K562 treated with DMSO at 1 percent for 12 hours (cell line): ENCODE results near the gene FAM76A. TPM values are rescaled to one million over a fixed set of nuclear protein-coding genes. Genes with fewer than 3 reads are reported as not detected.

Experiments used
- total RNA-seq: library from RNA; unstranded; fragments of 300-600 nt; gene quantifications from 2 replicates; pipeline ENCODE4 v1.2.3, GENCODE V29; 2022; ENCODE audit not compliant: insufficient read depth

FAM76A gene
- 4.2 and 6.7 TPM in 2 replicates for total RNA-seq

DNA sequence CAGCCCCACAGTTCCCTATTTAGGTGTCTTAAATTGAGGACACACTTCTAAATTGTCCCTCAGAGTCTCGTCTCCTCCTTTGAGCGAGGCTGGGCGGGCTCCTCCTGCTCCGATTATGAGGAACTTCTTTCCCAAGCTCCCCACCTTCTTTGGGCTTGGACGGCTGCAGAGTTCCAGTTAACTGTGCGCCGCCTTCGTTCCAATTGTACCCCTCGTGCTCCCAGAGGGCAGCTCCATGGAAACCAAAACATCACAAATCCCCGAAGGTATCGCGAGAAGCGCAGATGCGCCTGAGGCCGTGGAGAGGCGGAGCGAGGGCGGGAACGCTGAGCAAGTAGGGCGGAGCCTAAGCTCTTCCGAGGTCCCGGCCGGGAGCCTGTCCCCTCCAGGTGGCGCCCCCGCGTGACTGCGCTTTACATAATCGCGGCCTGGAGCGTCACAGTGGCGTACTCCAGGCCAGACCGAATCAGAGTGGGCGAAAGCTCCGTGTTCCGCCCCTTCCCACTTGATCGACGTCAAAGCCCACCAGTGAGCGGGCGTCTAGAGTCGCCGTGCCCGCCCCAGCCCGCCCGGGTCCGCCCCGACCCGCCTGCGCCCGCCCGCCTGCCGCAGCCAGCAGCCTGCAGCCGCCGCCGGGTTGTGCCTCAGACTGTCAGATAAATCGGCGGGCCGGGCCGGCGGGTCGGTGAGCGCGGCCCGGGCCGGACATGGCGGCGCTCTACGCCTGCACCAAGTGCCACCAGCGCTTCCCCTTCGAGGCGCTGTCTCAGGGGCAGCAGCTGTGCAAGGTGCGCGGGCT, at the start of gene FAM76A:
Gene FAM76A, plus strand, starts transcription at position 588 of the 799 bp plus-strand sequence. Its CDS starts 120 bp downstream, at position 708.

DNA sequence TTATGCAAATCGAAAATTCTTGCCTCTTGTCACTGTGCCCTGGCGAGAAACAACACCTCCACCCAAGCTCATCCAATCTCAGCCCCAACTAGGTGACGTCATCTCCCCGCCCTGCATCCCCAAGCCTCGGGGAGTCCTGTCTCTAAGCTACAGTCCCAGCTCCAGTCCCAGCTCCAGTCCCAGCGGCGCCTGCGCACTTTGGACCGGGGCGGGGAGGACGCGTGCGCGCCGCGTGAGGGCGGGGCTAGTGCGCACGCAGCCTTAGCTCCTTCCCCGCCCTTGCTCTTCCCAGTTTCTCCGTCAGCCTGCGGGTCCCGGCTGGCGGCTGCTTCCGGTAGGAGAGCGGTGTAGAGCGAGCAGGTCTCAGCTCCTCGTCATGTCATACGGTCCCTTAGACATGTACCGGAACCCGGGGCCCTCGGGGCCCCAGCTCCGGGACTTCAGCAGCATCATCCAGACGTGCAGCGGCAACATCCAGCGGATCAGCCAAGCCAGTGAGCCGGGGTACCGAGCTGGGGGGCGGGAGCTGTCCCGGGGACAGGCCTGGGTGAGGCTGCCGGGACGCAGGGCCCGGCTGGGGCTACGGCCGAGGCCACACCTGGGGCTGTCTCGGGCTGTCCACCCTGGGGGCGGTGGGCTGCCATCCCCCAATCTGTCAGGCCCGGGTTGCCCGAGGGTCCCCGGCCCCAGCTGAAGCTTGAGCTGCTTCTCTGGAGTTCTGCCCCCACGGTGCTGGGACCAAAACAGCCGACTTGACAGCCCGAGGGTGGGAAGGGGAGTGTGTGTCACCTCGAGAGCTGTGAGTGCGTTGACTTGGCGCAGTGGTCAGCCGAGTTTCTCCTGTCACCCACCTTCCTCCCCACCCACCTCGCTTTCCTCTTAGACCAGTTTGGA, 47.4 kb downstream of the FAM76A start, which contains the start of gene STX12:
Gene STX12, plus strand, starts transcription at position 288 of the 894 bp plus-strand sequence. Its CDS starts 89 bp downstream, at position 377.

Other genes with a start within 250 kb of the FAM76A start
- 36.0 and 96.4 TPM in 2 replicates for gene WASF2, start 235.8 kb upstream of the FAM76A start, total RNA-seq
- gene AHDC1, start 121.8 kb upstream of the FAM76A start, total RNA-seq: 13.4 and 23.6 TPM in 2 replicates
- not detected in 2 replicates for gene FGR, start 90.8 kb upstream of the FAM76A start, total RNA-seq
- 39.8 and 41.9 TPM in 2 replicates for gene IFI6, start 53.8 kb upstream of the FAM76A start, total RNA-seq
- gene STX12, start 47.3 kb downstream of the FAM76A start, total RNA-seq: 20.4 and 44.0 TPM in 2 replicates
- gene PPP1R8, start 104.8 kb downstream of the FAM76A start, total RNA-seq: 24.1 and 61.2 TPM in 2 replicates
- 11.1 and 14.5 TPM in 2 replicates for gene THEMIS2, start 146.6 kb downstream of the FAM76A start, total RNA-seq
- 95.5 and 121 TPM in 2 replicates for gene RPA2, start 188.6 kb downstream of the FAM76A start, total RNA-seq
- 0.92 and 1.0 TPM in 2 replicates for gene SMPDL3B, start 209.0 kb downstream of the FAM76A start, total RNA-seq
- gene XKR8, start 234.0 kb downstream of the FAM76A start, total RNA-seq: 4.2 and 5.4 TPM in 2 replicates